Stomach (tissue), 9 donors: Measurements from ENCODE around the gene MEF2A. TPM values are rescaled to one million over a fixed set of nuclear protein-coding genes. Genes with fewer than 3 reads are reported as not detected.

ENCODE experiments used
- DNase-seq, 2 donors: peaks; one replicate each; pipeline versions ENCODE4 v3.0.0 to v3.0.0-alpha.2; 2013 to 2019
- H3K27ac ChIP-seq, 5 donors: fragments of 200-600 bp in 4 of 5; sonication (generic) in 4 of 5; one replicate each; pipeline ENCODE4 v1.5.1; 2013 to 2019; ENCODE audit warnings: mild to moderate bottlenecking in 1 of 5, moderate library complexity in 1 of 5
- H3K27me3 ChIP-seq, 3 donors: fragments of 200-600 bp; sonication (generic); one replicate each; pipeline ENCODE4 v1.5.1; 2017 to 2019; ENCODE audit warnings: mixed run types in 1 of 3
- H3K36me3 ChIP-seq, 4 donors: fragments of 200-600 bp; sonication (generic); 1 replicate in 3 of 4; 2 replicates in 1 of 4; pipeline ENCODE4 v1.5.1; 2016 to 2019
- H3K4me1 ChIP-seq, 4 donors: fragments of 200-600 bp; sonication (generic); one replicate each; pipeline ENCODE4 v1.5.1; 2016 to 2019
- H3K4me3 ChIP-seq, 4 donors: fragments of 200-600 bp; sonication (generic) in 3 of 4; one replicate each; pipeline ENCODE4 v1.5.1; 2016 to 2019; ENCODE audit warnings: mild to moderate bottlenecking in 1 of 4
- H3K9me3 ChIP-seq, 4 donors: fragments of 200-600 bp; sonication (generic); one replicate each; pipeline ENCODE4 v1.5.1; 2016 to 2019
- CTCF ChIP-seq, 7 experiments: fragments of 450-650 bp in 4 of 7; fragments of 200-600 bp in 3 of 7; sonication (generic) in 3 of 7; IDR thresholded peaks; one replicate each; pipeline ENCODE4 v1.5.1; 2016 to 2019; ENCODE audit warnings: antibody characterized with exemption in 7 of 7, control low read depth in 2 of 7, mild to moderate bottlenecking in 1 of 7
- EP300 ChIP-seq: sonication (generic); formaldehyde crosslinking; IDR thresholded peaks from one replicate; pipeline ENCODE4 v1.6.1; 2017; ENCODE audit warnings: antibody characterized with exemption
- POLR2A ChIP-seq, 4 donors: fragments of 450-650 bp; IDR thresholded peaks; one replicate each; pipeline ENCODE4 v1.6.1; 2016; ENCODE audit warnings: antibody characterized with exemption in 4 of 4, control low read depth in 2 of 4, mild to moderate bottlenecking in 1 of 4, moderate library complexity in 1 of 4
- POLR2AphosphoS5 ChIP-seq, 3 donors: sonication (generic); formaldehyde crosslinking; IDR thresholded peaks; one replicate each; pipeline ENCODE4 v1.6.1; 2016; ENCODE audit warnings: antibody characterized with exemption in 3 of 3
- WGBS, 5 donors: extraction: QIAGEN DNeasy Blood & Tissue Kit in 3 of 5; methylation state at CpG; one replicate each; pipeline versions ENCODE4 v1.1.5 to v1.1.7; 2013 to 2018; 5-methylcytosine and 5-hydroxymethylcytosine counted together
- intact Hi-C: fragments of 100-400 bp; cut with DNase I; formaldehyde crosslinking; loops from one replicate; pipeline ENCODE4 v1.15.1; 2023; ENCODE audit warnings: low total_unique reads
- polyA plus RNA-seq, 3 donors: library from polyadenylated mRNA; stranded (reverse); fragments of 200-250 nt; gene quantifications; one replicate each; pipeline ENCODE4 v1.2.3, GENCODE V29; 2013
- total RNA-seq, 5 donors: library from RNA; depleted of rRNA; stranded (reverse); fragments of >200 nt; gene quantifications; one replicate each; pipeline versions ENCODE4 v1.1.0 to v1.2.3, GENCODE V29; 2014 to 2016
- donor health status: healthy with polysubstance abuse.
- donor health status: Bipolar disorder and iron deficiency.
- donor health status: healthy.

MEF2A gene
- total and polyA plus RNA-seq, 8 donors, result 11.0 to 85.2 (median 26.7) TPM

- WGBS, 5 donors, result 80 to 87% (median 83%) methylated on average over 7 of the region's 7 CpGs
- TF ChIP-seq POLR2A (IDR thresholded peaks at IDR 0.05) (no peak), POLR2AphosphoS5 (IDR thresholded peaks at IDR 0.05) (no peak), CTCF (IDR thresholded peaks at IDR 0.05) (no peak), EP300 (no peak)
- intact Hi-C loops, result no loop called here
- Histone ChIP-seq H3K36me3 (no peaks in the 10 kb centered on the region), H3K27me3 (no peaks in the 10 kb centered on the region), H3K4me1 (peaks cover 0 to 6% (median 2%) of the 10 kb centered on the region in 4 donors), H3K9me3 (no peaks in the 10 kb centered on the region), H3K27ac (no peak overlapping the region), H3K4me3 (no peak overlapping the region)
- DNase-seq, result no peak
Measured at GRCh38 chr15:99738021-99738847, 172.4 kb downstream of the MEF2A start.

- H3K27me3 ChIP-seq, result no peaks in the 10 kb centered on the region
- no peaks in the 10 kb centered on the region for H3K4me1 ChIP-seq
- no peak for TF ChIP-seq EP300
- no peak for TF ChIP-seq POLR2AphosphoS5 (IDR thresholded peaks at IDR 0.05)
- TF ChIP-seq POLR2A (IDR thresholded peaks at IDR 0.05), result no peak
- TF ChIP-seq CTCF (IDR thresholded peaks at IDR 0.05), result no peak
- no peaks in the 10 kb centered on the region for H3K9me3 ChIP-seq
- WGBS, 5 donors, result 61 to 78% (median 74%) methylated on average over 2 of the region's 2 CpGs
- H3K4me3 ChIP-seq, result no peak overlapping the region
- intact Hi-C loops, result no loop called here
- no peak overlapping the region for H3K27ac ChIP-seq
- DNase-seq, result no peak
- H3K36me3 ChIP-seq, result no peaks in the 10 kb centered on the region
Measured at GRCh38 chr15:99741835-99742234, 176.1 kb downstream of the MEF2A start.

GRCh38 chr15:99744142-99744541, 178.4 kb downstream of the MEF2A start:
- Histone ChIP-seq H3K4me1 (peaks cover 0 to under 1% (median 0%) of the 10 kb centered on the region in 4 donors), H3K27me3 (no peaks in the 10 kb centered on the region), H3K27ac (no peak overlapping the region), H3K36me3 (no peaks in the 10 kb centered on the region), H3K9me3 (no peaks in the 10 kb centered on the region), H3K4me3 (no peak overlapping the region)
- TF ChIP-seq POLR2AphosphoS5 (IDR thresholded peaks at IDR 0.05) (no peak), CTCF (IDR thresholded peaks at IDR 0.05) (no peak), POLR2A (IDR thresholded peaks at IDR 0.05) (no peak), EP300 (no peak)
- no peak for DNase-seq
- 95 to 97% (median 96%) methylated on average over 7 of the region's 7 CpGs for WGBS, 5 donors
- intact Hi-C loops, result no loop called here

- intact Hi-C loops, result no loop called here
- Histone ChIP-seq H3K4me3 (no peak overlapping the region), H3K27me3 (no peaks in the 10 kb centered on the region), H3K27ac (no peak overlapping the region), H3K4me1 (peaks cover 0 to 3% (median 0%) of the 10 kb centered on the region in 4 donors), H3K9me3 (no peaks in the 10 kb centered on the region), H3K36me3 (no peaks in the 10 kb centered on the region)
- TF ChIP-seq EP300 (no peak), CTCF (IDR thresholded peaks at IDR 0.05) (no peak), POLR2A (IDR thresholded peaks at IDR 0.05) (no peak), POLR2AphosphoS5 (IDR thresholded peaks at IDR 0.05) (no peak)
- no peak for DNase-seq
- WGBS, 5 donors, result 85 to 94% (median 87%) methylated on average over 9 of the region's 9 CpGs
Measured at GRCh38 chr15:99745370-99746086, 179.7 kb downstream of the MEF2A start.
